Endothelial cell of umbilical vein (primary cell): ENCODE results near the gene CTIF. TPM values are rescaled to one million over a fixed set of nuclear protein-coding genes. Genes with fewer than 3 reads are reported as not detected.

Experiments
- BruUV-seq: library from RNA; stranded (reverse); fragments of 400-500 nt; replicated peaks from 2 replicates; lab custom pipeline; 2021; lab: Mats Ljungman, UMichigan
- CTCF ChIA-PET: fragments of 300-600, 350-600 bp; sonication (Branson Sonifier 250); formaldehyde crosslinking; loops from one replicate; lab custom pipeline; 2021; ENCODE audit warnings: antibody characterized with exemption, inconsistent platforms; lab: Charles Lee
- POLR2A ChIA-PET: fragments of 300-600, 350-600 bp; sonication (Branson Sonifier 250); formaldehyde crosslinking; loops from one replicate; lab custom pipeline; 2021; ENCODE audit warnings: antibody characterized with exemption, inconsistent platforms; lab: Charles Lee
- DNase-seq: peaks from one replicate; pipeline ENCODE4 v3.0.0-alpha.2; 2011; ENCODE audit warnings: low read depth, low spot score
- FAIRE-seq: peaks from 2 replicates; lab custom pipeline; 2011; peaks lifted over from hg19 to GRCh38; lab: Jason Lieb, UNC
- H2AFZ ChIP-seq: 2 replicates; pipeline ENCODE4 v1.6.0; 2012; ENCODE audit warnings: low read depth, low read length, control low read depth, inconsistent platforms
- H3K27ac ChIP-seq: 2 replicates; pipeline ENCODE4 v1.5.1; 2011; ENCODE audit warnings: low read depth, mild to moderate bottlenecking, control low read depth, low read length, moderate library complexity; ENCODE audit not compliant: insufficient read depth
- H3K27me3 ChIP-seq, 2 experiments: 2 replicates each; pipeline versions ENCODE4 v1.6.0 to v1.6.1; 2011; ENCODE audit warnings: low read length in 2 of 2, mixed read lengths in 1 of 2; ENCODE audit not compliant: control insufficient read depth in 2 of 2, insufficient read depth in 2 of 2
- H3K36me3 ChIP-seq, 2 experiments: 2 replicates in 1 of 2; 3 replicates in 1 of 2; pipeline ENCODE4 v1.5.1; 2011; ENCODE audit warnings: low read length in 2 of 2, mild to moderate bottlenecking in 1 of 2, moderate library complexity in 1 of 2; ENCODE audit not compliant: control insufficient read depth in 2 of 2, insufficient read depth in 2 of 2; ENCODE audit errors: extremely low read depth in 1 of 2
- H3K4me1 ChIP-seq: 3 replicates; pipeline ENCODE4 v1.5.1; 2011; ENCODE audit warnings: mild to moderate bottlenecking, low read length; ENCODE audit not compliant: control insufficient read depth, insufficient read depth; ENCODE audit errors: extremely low read depth
- H3K4me2 ChIP-seq: 2 replicates; pipeline ENCODE4 v1.6.1; 2011; ENCODE audit warnings: low read length, control low read depth, mixed read lengths; ENCODE audit not compliant: insufficient read depth
- H3K4me3 ChIP-seq, 3 experiments: fragments of 200-600 bp in 1 of 3; sonication (generic), shearing (Covaris generic) in 1 of 3; replicated peaks in 1 of 3; 2 replicates each; pipeline ENCODE4 v1.5.1; 2011 to 2016; ENCODE audit warnings: control low read depth in 3 of 3, low read length in 3 of 3, mild to moderate bottlenecking in 2 of 3, inconsistent platforms in 1 of 3, low read depth in 1 of 3, moderate library complexity in 1 of 3; ENCODE audit not compliant: insufficient read depth in 1 of 3
- H3K79me2 ChIP-seq: 2 replicates; pipeline ENCODE4 v1.6.0; 2012; ENCODE audit warnings: low read length, inconsistent platforms; ENCODE audit not compliant: control insufficient read depth, insufficient read depth
- H3K9ac ChIP-seq: replicated peaks from 2 replicates; pipeline ENCODE3; 2011; ENCODE audit warnings: low read length, control low read depth; ENCODE audit not compliant: insufficient read depth; ENCODE audit errors: extremely low read depth
- H3K9me1 ChIP-seq: replicated peaks from 3 replicates; pipeline ENCODE4 v1.6.0; 2011; ENCODE audit warnings: mild to moderate bottlenecking, low read length; ENCODE audit not compliant: control insufficient read depth, insufficient read depth; ENCODE audit errors: extremely low read depth
- H3K9me3 ChIP-seq: replicated peaks from 2 replicates; pipeline ENCODE4 v1.5.1; 2012; ENCODE audit warnings: low read length, inconsistent platforms; ENCODE audit not compliant: control insufficient read depth, insufficient read depth
- H4K20me1 ChIP-seq: replicated peaks from 2 replicates; pipeline ENCODE3; 2011; ENCODE audit warnings: mild to moderate bottlenecking, low read length; ENCODE audit not compliant: control insufficient read depth, insufficient read depth; ENCODE audit errors: extremely low read depth
- CTCF ChIP-seq, 2 donors: IDR thresholded peaks; 1 replicate in 1 of 2; 2 replicates in 1 of 2; pipeline ENCODE4 v1.5.1; 2011; ENCODE audit warnings: low read length in 2 of 2, mild to moderate bottlenecking in 2 of 2, moderate library complexity in 2 of 2, control low read depth in 1 of 2, inconsistent platforms in 1 of 2, low read depth in 1 of 2; ENCODE audit not compliant: insufficient read depth in 1 of 2; ENCODE audit errors: extremely low read depth in 1 of 2
- EZH2 ChIP-seq: IDR thresholded peaks from 2 replicates; pipeline ENCODE4 v1.6.1; 2012; ENCODE audit warnings: borderline replicate concordance, low read depth, mild to moderate bottlenecking, moderate library complexity, low read length, inconsistent platforms; ENCODE audit not compliant: severe bottlenecking
- GATA2 ChIP-seq: IDR thresholded peaks from 2 replicates; pipeline ENCODE4 v1.7.0; 2011; ENCODE audit warnings: low read depth, mild to moderate bottlenecking, moderate library complexity, mixed read lengths, low read length; ENCODE audit not compliant: insufficient read length, insufficient read depth
- JUN ChIP-seq: IDR thresholded peaks from 2 replicates; pipeline ENCODE4 v1.6.1; 2011; ENCODE audit warnings: borderline replicate concordance, low read depth; ENCODE audit not compliant: insufficient read length, insufficient read depth
- MYC ChIP-seq: IDR thresholded peaks from one replicate; pipeline ENCODE4 v1.6.1; 2011; ENCODE audit warnings: mild to moderate bottlenecking, low read depth, low read length
- POLR2A ChIP-seq: IDR thresholded peaks from 2 replicates; pipeline ENCODE4 v1.6.1; 2012; ENCODE audit warnings: low read depth, mild to moderate bottlenecking, control low read depth, low read length
- dilution Hi-C: fragments of 300-500 bp; cut with MboI; formaldehyde crosslinking; loops from one replicate; pipeline ENCODE4 v1.15.0; 2019; ENCODE audit warnings: low sequenced_read_pairs; ENCODE audit not compliant: extremely low pct_ligation_motif_present
- intact Hi-C: fragments of 100-400 bp; cut with micrococcal nuclease; formaldehyde crosslinking; loops from one replicate; pipeline ENCODE4 v1.10.0; 2022
- polyA plus RNA-seq, 4 experiments: library from polyadenylated mRNA; depleted of rRNA in 3 of 4; stranded (reverse) in 3 of 4; unstranded in 1 of 4; fragments of >200 nt; gene quantifications; 2 replicates each; pipeline versions ENCODE4 v1.2.1 to v1.2.3, GENCODE V29; 2011 to 2012; ENCODE audit warnings: missing spikeins in 1 of 4
- total RNA-seq: library from RNA; stranded (reverse); gene quantifications from 2 replicates; pipeline ENCODE4 v1.2.3, GENCODE V29; 2021
- TF ChIP-seq, protein P1 (sequence below): IDR thresholded peaks from 2 replicates; pipeline ENCODE4 v1.6.1; 2011; ENCODE audit not compliant: insufficient read depth, insufficient read length

CTIF gene
- total and polyA plus RNA-seq, 2 donors (not counting 3 experiments of a cell fraction or from before 2014, with no cell fraction given) = 20.9 to 57.7 TPM

DNA sequence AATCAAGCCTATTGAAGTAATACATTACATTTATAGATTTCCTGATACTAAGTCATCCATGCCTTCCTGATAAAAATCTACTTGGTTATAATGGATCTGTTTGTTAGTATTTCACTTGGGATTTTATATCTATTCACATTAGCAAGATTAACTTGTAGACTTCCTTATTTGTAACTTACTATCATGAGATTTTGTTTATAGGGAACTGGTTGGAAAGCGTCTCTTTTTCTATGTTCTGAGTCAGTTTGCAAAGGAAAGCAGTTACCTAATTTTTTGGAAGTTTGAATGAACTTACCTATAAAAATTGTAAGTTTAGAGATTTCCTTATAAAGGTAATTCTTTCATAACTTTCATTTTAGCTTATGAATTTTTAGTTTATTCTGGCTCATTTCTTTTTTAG is 270.5 kb downstream of the CTIF start:
- Histone ChIP-seq H3K27me3 (no peaks in the 10 kb centered on the region), H3K4me2 (no peak overlapping the region), H3K9me3 (no peaks in the 10 kb centered on the region), H3K27ac (no peak overlapping the region), H3K4me1 (no peaks in the 10 kb centered on the region), H3K9ac (no peak overlapping the region), H4K20me1 (no peaks in the 10 kb centered on the region), H2AFZ (no peak overlapping the region), H3K9me1 (no peaks in the 10 kb centered on the region), H3K4me3 (no peak overlapping the region), H3K36me3 (peaks cover 0 to 2% of the 10 kb centered on the region in 2 experiments), H3K79me2 (no peaks in the 10 kb centered on the region)
- no peak for FAIRE-seq
- dilution Hi-C loops = no loop called here
- ChIA-PET POLR2A (no interaction called here), CTCF (interaction anchor here (1.3 to 1.5 kb wide), 2 partner anchors 8 to 113 kb away, joined by 3 to 5 read pairs; no protein-coding TSS in a partner anchor)
- TF ChIP-seq, protein P1, sequence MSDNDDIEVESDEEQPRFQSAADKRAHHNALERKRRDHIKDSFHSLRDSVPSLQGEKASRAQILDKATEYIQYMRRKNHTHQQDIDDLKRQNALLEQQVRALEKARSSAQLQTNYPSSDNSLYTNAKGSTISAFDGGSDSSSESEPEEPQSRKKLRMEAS = no peak
- TF ChIP-seq JUN = no peak
- TF ChIP-seq GATA2 = no peak
- no peak for TF ChIP-seq MYC
- BruUV-seq = no TSS peak
- DNase-seq = no peak
- intact Hi-C loops = no loop called here

- H3K4me1 ChIP-seq = no peaks in the 10 kb centered on the region
- POLR2A ChIA-PET = no interaction called here
- dilution Hi-C loops = no loop called here
- intact Hi-C loops = no loop called here
- no peaks in the 10 kb centered on the region for H3K9me1 ChIP-seq
- FAIRE-seq = no peak
- H4K20me1 ChIP-seq = no peaks in the 10 kb centered on the region
- no peaks in the 10 kb centered on the region for H3K79me2 ChIP-seq
- TF ChIP-seq, protein P1 = no peak
- no peak for TF ChIP-seq POLR2A
- TF ChIP-seq CTCF (IDR thresholded peaks at IDR 0.05; ENCODE audit: extremely low read depth in 1 of 2, insufficient read depth in 1 of 2, low read depth in 1 of 2, low read length in 2 of 2) = no peak
- no peak for TF ChIP-seq EZH2
- no peak for TF ChIP-seq MYC
- BruUV-seq = no TSS peak
- no peak overlapping the region for H3K27ac ChIP-seq
- H3K27me3 ChIP-seq = no peaks in the 10 kb centered on the region
- H3K36me3 ChIP-seq = no peaks in the 10 kb centered on the region
- H3K4me3 ChIP-seq = no peak overlapping the region
- no peak for DNase-seq
- no peak overlapping the region for H3K4me2 ChIP-seq
- no peaks in the 10 kb centered on the region for H3K9me3 ChIP-seq
- CTCF ChIA-PET = interaction anchor here (1.5 kb wide), 1 partner anchor 9 kb away, joined by 3 read pairs; no protein-coding TSS in a partner anchor
- H2AFZ ChIP-seq = no peak overlapping the region
- H3K9ac ChIP-seq = no peak overlapping the region
Measured at GRCh38 chr18:48810805-48811204, 272.0 kb downstream of the CTIF start.
